OCI-LY1 (cell line): ENCODE data around the gene CCDC187.

Experiments
- EZH2 ChIP-seq: fragments of 200-600 bp; sonication (generic), shearing (Covaris generic); IDR thresholded peaks from 2 replicates; pipeline ENCODE4 v1.8.0; 2017; ENCODE audit warnings: borderline replicate concordance, mixed run types, mild to moderate bottlenecking, antibody characterized with exemption, low read length, moderate library complexity, mixed read lengths
- TF ChIP-seq, protein P1 (sequence below): fragments of 200-600 bp; sonication (generic), shearing (Covaris generic); IDR thresholded peaks from 2 replicates; pipeline ENCODE4 v1.5.1; 2017; ENCODE audit warnings: mild to moderate bottlenecking, antibody characterized with exemption, low read length, moderate library complexity, mixed read lengths

DNA sequence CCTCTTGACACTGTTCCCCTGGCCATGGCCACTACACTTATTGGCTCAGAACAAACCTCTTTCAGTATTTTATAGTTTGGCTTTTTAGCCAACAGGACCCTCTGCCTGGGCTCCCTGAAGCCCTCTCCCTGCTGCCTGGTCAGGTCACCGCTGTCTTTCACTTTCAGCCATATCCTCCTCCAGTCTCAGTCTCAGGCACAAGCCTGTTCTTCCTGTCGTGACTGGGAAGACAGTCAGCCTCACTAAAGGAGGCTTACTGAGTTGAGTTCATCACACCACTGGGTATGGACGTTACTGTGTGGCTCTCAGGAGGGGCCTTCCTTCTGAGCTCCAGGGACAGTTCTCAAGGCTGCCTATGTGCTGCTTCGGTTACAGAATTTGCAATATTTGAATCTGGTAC, 60.3 kb downstream of the CCDC187 start:
- TF ChIP-seq, protein P1, sequence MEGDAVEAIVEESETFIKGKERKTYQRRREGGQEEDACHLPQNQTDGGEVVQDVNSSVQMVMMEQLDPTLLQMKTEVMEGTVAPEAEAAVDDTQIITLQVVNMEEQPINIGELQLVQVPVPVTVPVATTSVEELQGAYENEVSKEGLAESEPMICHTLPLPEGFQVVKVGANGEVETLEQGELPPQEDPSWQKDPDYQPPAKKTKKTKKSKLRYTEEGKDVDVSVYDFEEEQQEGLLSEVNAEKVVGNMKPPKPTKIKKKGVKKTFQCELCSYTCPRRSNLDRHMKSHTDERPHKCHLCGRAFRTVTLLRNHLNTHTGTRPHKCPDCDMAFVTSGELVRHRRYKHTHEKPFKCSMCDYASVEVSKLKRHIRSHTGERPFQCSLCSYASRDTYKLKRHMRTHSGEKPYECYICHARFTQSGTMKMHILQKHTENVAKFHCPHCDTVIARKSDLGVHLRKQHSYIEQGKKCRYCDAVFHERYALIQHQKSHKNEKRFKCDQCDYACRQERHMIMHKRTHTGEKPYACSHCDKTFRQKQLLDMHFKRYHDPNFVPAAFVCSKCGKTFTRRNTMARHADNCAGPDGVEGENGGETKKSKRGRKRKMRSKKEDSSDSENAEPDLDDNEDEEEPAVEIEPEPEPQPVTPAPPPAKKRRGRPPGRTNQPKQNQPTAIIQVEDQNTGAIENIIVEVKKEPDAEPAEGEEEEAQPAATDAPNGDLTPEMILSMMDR, result no peak
- no peak for TF ChIP-seq EZH2
